IMR-90 (cell line): ENCODE measurements around the gene SOX6.

Experiments used
- CEBPB ChIP-seq: IDR thresholded peaks from 2 replicates; pipeline ENCODE4 v1.6.1; 2012; ENCODE audit warnings: low read depth, low read length, improper control_type of control experiment
- POLR2A ChIP-seq: IDR thresholded peaks from 2 replicates; pipeline ENCODE4 v1.6.1; 2012; ENCODE audit warnings: mild to moderate bottlenecking, low read depth, low read length
- RCOR1 ChIP-seq: IDR thresholded peaks from 2 replicates; pipeline ENCODE4 v1.6.1; 2012; ENCODE audit warnings: mild to moderate bottlenecking, low read length, improper control_type of control experiment; ENCODE audit not compliant: insufficient replicate concordance
- TF ChIP-seq, protein P1 (sequence below): conservative IDR thresholded peaks from 2 replicates; pipeline ENCODE4 v1.5.1; 2012; ENCODE audit warnings: mild to moderate bottlenecking, low read depth, low read length, improper control_type of control experiment

DNA sequence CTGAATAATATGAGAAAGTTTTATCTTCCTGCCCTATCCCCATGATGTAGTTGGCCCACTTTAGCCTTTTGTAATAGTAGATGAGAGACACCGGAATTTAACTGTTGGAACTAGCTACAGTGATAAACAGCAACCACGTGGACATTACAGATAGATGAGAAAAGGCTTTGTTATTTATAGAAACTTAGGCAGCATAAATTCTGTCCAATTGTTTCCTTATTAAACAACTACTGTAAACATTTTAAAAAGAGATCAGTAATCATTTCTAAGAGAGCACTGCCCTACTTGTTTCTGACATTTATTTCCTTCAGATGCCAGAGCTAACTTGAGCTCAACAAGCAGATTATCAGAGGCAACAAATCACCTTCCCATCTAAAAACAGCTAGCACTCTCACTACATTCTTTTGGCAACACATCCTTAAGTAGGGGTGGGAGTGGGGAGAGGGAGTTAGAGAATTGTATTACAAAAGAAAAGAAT, 63.1 kb downstream of the SOX6 start:
- TF ChIP-seq RCOR1 (no peak), POLR2A (no peak), CEBPB (no peak)
- TF ChIP-seq, protein P1, sequence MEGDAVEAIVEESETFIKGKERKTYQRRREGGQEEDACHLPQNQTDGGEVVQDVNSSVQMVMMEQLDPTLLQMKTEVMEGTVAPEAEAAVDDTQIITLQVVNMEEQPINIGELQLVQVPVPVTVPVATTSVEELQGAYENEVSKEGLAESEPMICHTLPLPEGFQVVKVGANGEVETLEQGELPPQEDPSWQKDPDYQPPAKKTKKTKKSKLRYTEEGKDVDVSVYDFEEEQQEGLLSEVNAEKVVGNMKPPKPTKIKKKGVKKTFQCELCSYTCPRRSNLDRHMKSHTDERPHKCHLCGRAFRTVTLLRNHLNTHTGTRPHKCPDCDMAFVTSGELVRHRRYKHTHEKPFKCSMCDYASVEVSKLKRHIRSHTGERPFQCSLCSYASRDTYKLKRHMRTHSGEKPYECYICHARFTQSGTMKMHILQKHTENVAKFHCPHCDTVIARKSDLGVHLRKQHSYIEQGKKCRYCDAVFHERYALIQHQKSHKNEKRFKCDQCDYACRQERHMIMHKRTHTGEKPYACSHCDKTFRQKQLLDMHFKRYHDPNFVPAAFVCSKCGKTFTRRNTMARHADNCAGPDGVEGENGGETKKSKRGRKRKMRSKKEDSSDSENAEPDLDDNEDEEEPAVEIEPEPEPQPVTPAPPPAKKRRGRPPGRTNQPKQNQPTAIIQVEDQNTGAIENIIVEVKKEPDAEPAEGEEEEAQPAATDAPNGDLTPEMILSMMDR = no peak
